ENCODE results near the gene SCUBE3. TPM values are rescaled to one million over a fixed set of nuclear protein-coding genes. Genes with fewer than 3 reads are reported as not detected.

Gene SCUBE3
- total and polyA plus RNA-seq, 9 of the 15 experiments (the other 6 are each of a cell fraction or from before 2014, with no cell fraction given): 0.01 to 0.11 TPM; not detected in 7

GRCh38 chr6:35247642-35248231, 34.0 kb downstream of the SCUBE3 start (continued):
- peak in 1 of 3 experiments; percentile 28; a peak in 2 of 6 replicates for TF ChIP-seq CTCF (IDR thresholded peaks at IDR 0.05 in 2 of 3, conservative IDR thresholded peaks at IDR 0.05 in 1 of 3; ENCODE audit: insufficient read depth in 2 of 3, low read depth in 1 of 3, low read length in 3 of 3)
- TF ChIP-seq E2F8 (IDR thresholded peaks at IDR 0.05; ENCODE audit: low read depth, partially characterized antibody): no peak
- TF ChIP-seq TSHZ1 (CRISPR knock-in tag; IDR thresholded peaks at IDR 0.05): no peak
- 0 out of 2 replicates have a peak, but pooled peaks have one; percentile 9 for TF ChIP-seq KAT7 (CRISPR knock-in tag; IDR thresholded peaks at IDR 0.05; ENCODE audit: borderline replicate concordance)
- TF ChIP-seq AFF4 (CRISPR knock-in tag; IDR thresholded peaks at IDR 0.05): 0 out of 2 replicates have a peak, but pooled peaks have one; percentile 24
- TF ChIP-seq CLOCK (CRISPR knock-in tag; IDR thresholded peaks at IDR 0.05; ENCODE audit: borderline replicate concordance): no peak
- TF ChIP-seq CTCFL (IDR thresholded peaks at IDR 0.05; ENCODE audit: borderline replicate concordance, insufficient read depth, low read depth, low read length, poor library complexity, severe bottlenecking): peak; percentile 24
